Erythroblast (primary cell): ENCODE results near the gene PIP5K1A.

ENCODE experiments used
- DNase-seq, 2 experiments: peaks; one replicate each; lab custom pipeline; 2025; lab: John Stamatoyannopoulos, UW
- GATA1 ChIP-seq: IDR thresholded peaks from 2 replicates; pipeline ENCODE4 v1.6.1; 2011; ENCODE audit warnings: low read depth, mild to moderate bottlenecking, control low read depth, low read length, moderate library complexity
- POLR2A ChIP-seq: IDR thresholded peaks from 2 replicates; pipeline ENCODE4 v1.6.1; 2011; ENCODE audit warnings: mild to moderate bottlenecking, low read length

The PIP5K1A gene

GRCh38 chr1:151294742-151295462 is 96.5 kb downstream of the PIP5K1A start:
- no peak for DNase-seq

More at GRCh38 chr1:151294742-151295462, 96.5 kb downstream of the PIP5K1A start:
- TF ChIP-seq GATA1 (no peak), POLR2A (no peak)
